Activated CD8-positive, alpha-beta memory T cell treated with anti-CD3 and anti-CD28 coated beads, Interleukin-2, amount 50 U/mL, for 24 hours (primary cell): ENCODE measurements around the gene TMEM248.
"Not testable (repeated sequence)": the region's sequence is repeated elsewhere in the genome, so short reads cannot be mapped to it uniquely, and the experiment has no call there.

ENCODE experiments used
- DNase-seq: peaks from one replicate; pipeline ENCODE4 v3.0.0-alpha.2; 2020; ENCODE audit errors: extremely low read depth

Gene TMEM248

DNA sequence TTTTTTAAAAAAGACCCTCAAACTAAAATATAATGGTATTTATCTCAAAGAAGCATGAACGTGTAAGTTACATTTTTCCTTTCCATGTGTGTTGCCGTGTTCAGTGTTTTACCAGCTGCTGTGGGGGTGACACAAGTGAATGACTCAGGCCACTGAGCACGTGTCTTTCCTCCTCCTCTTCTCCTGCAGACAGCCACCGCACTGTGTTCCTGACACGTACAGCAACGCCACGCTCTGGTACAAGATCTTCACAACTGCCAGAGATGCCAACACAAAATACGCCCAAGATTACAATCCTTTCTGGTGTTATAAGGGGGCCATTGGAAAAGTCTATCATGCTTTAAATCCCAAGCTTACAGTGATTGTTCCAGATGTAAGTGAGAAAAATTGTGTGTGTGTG is 29.7 kb downstream of the TMEM248 start:
- DNase-seq: no peak

DNA sequence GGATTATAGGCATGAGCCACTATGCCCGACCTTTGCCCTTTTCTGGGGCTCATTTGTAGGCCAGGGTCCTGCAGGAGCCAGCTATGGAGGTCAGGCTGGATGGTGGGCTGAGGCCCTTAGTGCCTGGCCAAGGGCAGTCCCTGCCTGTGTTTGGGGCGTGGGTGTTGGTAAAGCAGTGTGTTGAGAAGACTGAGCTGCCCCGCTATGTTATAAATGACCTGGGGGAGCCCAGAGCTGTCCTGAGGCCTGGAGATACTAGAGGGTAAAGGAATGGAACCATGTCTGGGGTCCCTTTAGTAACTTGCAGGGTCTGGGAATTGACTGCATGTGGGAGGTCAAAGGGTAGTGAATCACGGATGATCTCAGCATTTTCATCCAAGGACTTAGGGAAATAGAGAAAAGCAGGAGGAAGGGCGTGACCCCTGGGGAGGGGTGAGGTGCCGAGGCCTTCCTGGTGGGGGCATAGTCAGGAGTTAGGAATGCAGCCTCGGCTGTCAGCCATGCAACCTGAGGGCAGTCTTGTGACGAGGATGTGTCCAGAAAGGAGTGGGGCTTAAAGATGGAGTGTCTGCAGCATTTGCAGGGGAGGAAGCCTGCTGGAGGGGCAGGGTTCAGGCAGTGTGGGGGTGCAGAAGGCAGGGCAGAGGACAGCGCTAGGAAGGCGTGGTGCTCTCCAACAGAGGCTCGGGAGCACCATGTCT is 31.5 kb downstream of the TMEM248 start:
- DNase-seq: no peak

DNA sequence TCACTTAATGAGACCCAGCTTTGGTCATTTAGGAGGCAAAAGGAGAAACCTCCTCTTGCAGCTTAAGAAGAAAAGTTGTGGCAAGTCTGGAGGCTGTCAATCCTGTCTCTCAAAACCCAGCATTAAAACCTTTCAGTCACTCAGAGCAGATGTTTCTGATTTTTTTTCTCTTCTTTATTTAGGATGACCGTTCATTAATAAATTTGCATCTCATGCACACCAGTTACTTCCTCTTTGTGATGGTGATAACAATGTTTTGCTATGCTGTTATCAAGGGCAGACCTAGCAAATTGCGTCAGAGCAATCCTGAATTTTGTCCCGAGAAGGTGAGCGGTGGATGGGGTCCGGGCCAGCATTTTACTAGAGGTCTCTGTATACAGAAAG is 32.0 kb downstream of the TMEM248 start:
- DNase-seq: no peak

GRCh38 chr7:66957595-66958290 is 36.7 kb downstream of the TMEM248 start:
- no peak for DNase-seq

DNA sequence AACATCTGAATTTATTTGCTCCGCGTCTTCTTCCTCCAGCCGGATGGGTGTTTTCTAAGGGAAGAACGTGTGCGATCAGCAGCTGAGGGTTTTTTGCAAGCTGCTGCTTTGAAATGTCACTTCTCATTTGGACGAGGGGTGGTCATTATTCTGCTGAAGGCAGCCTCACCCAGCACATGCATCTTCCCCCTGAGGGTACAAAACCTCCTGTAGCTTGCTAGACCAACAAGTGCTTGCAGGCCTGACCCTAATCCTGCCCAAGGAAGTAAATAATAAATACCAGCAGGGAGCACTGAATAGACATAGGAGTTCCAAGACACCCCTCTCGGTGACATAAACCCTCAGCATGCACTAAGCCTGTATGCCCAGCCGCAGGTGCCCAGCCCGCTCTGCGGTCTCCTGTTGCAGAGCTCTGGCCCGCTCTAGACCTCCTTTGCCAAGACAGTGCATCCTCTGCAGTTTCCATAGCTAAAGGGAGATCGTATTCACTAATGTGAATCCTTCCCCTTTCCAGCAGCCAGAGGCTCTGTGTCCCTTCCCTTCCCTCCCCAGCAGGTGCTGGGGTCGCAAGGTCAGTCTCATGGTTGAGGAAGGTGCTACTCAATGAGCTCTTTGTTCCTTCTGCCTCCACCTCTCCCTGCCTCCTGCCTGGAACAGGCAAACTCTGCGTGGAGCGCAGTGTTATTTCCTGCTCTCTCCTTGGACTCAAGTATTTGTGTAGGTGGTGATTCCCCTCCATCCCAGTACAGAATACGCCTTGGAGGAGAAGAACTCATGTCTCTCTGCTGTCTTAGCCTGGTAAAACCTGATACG is 37.7 kb downstream of the TMEM248 start:
- no peak for DNase-seq

DNA sequence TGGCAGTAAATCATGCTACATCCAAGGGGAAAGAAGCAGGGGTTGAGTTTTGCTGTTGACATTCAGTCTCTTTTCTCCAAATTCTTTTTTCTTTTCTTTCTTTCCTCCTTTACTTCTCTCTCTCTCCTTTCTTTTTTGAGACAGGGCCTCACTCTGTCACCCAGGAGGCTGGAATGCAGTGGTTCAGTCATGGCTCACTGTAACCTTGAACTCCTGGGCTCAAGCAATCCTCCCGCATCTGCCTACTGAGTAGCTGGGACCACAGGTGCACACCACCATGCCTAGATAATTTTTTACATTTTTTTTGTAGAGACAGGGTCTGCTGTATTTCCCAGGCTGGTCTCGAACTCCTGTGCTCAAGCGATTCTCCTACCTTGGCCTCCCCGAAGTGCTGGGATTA is 39.2 kb downstream of the TMEM248 start:
- DNase-seq: no peak

DNA sequence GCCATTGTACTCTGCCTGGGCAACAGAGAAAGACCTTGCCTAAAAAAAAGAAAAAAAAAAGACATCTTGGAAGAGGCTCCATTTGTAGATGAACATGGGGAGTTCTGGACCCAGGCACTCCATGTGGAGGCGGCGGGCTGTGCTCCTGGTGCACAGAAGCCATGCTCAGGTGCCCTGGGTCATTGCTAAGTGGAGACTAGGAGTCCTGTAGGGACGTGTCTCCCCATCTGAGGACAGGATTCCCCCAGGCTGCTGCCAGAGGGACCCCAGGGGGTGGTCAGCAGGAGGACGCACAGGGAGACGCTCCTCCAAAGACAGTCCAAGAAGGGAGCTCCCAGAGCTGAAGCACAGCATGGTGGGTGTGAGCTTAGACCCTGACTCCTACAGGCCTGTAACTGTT is 40.1 kb downstream of the TMEM248 start:
- no peak for DNase-seq

DNA sequence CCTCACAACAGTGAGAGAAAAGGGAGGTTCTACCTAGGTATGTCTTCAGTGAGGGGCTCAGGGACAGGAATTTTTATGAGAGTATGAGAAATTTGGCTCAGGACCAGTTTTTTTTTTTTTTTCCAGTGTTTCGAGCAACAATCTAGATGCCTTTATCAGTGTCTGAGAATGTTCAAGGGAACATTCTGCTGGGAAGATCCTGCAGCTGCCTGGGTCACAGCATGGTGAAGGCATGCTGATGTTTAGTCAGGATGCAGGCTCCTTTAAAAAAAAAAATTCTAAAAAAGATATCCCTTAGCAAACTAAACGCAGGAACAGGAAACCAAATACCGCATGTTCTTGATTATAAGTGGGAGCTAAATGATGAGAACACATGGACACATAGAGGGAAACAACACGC is 43.4 kb downstream of the TMEM248 start:
- DNase-seq: no peak

DNA sequence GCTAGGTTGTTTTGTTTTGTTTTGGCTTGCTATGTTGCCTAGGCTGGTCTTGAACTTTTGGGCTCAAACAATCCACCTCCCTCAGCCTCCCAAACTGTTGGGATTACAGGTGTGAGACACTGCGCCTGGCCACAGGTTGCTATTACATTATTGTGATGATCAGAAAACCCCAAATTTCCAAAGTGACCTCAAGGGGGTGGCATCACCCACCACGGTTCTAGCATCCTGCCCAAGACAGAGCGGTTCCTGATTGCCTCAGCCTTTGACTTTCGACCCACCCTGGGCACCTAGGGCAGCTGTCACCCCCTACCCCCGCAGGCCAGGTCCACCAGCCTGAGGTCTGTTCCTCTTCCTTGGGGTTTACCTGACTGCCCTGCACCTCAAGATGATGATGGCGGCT is 46.0 kb downstream of the TMEM248 start:
- DNase-seq: no peak

- DNase-seq: not testable (repeated sequence)
Observed at GRCh38 chr7:66969001-66969400, 48.0 kb downstream of the TMEM248 start.

DNA sequence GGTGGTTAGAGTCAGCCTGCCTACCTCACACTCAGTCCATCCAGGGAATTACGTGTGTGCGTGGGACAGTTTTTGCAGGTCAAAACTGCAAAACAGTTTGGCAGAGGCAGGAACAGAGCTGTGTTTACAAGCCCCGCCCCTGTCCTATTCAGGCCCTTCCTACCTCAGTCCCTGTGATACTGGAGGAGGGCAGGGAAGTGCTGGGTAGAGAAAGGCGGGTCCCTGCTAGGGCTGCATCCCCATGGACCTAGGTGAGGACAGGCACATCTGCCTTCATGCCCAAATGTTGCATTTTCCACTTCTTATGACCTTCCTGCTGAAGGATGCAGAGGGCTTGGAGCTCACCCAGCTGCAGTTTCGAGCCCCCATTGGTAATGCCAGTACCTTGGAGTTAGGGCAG is 49.3 kb downstream of the TMEM248 start:
- no peak for DNase-seq

GRCh38 chr7:66974986-66975590 is 54.1 kb downstream of the TMEM248 start:
- no peak for DNase-seq

GRCh38 chr7:66978312-66978711 is 57.3 kb downstream of the TMEM248 start:
- DNase-seq: not testable (repeated sequence)

DNA sequence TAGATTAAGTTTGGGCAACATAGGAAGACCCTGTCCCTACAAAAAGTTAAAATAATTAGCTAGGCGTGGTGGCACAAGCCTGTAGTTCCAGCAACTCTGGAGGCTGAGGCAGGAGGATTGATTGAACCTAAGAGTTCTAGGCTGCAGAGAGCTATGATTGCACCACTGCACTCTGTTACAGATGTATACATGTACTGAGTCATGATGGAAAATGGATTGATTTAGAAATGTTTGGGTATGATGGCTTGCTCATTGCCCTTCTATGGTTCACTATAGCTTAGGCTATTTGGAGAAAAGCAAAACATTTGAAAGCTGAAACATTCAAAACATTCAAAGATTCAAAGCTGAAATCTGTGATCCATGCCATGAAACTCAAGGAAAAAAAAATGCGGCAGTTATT is 58.0 kb downstream of the TMEM248 start:
- not testable (repeated sequence) for DNase-seq

DNA sequence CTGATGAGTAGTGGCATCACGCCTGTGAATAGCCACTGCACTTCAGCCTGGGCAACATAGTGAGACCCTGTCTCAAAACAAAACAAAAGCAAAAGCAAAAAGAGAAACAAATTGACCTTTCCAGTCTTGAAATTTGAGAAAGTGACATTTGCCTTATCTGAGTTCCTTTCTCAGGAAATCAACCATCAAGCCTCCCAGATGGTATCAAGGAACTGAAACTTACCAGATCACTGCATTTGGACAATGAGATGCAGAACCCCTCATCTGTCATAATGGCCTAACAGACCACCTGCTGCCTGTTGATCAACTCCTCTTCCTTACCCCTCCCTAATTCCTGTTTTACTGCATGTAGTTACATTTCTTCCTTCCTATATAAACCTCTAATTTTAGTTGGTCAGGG is 59.3 kb downstream of the TMEM248 start:
- DNase-seq: not testable (repeated sequence)

- DNase-seq: not testable (repeated sequence)
Observed at GRCh38 chr7:66989552-66989951, 68.5 kb downstream of the TMEM248 start.

- not testable (repeated sequence) for DNase-seq
Observed at GRCh38 chr7:66994051-66994450, 73.0 kb downstream of the TMEM248 start.

DNA sequence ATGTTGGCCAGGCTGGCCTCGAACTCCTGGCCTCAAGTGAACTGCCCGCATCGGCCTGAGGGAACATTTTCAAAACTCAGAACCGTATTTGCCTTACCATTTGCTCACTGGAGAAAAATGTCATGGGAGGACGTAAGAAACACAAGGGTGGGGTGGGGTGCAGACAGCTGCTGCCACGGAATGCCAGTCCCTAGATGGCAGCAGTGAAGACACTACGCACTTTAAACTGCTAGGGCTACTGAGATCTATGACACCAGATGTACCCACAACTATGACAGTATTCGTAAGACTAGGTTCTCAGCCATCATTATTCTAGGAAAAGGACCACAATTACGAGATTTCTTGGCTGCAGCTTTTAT is 73.6 kb downstream of the TMEM248 start:
- peak; percentile 10 for DNase-seq

- DNase-seq: peak; percentile 83
Observed at GRCh38 chr7:66995050-66995776, 74.2 kb downstream of the TMEM248 start, which contains the start of gene SBDS. TSS of gene SBDS (minus strand) at chr7:66995586. CDS start at chr7:66995417, 169 bp downstream.

GRCh38 chr7:66996444-66997191 is 75.6 kb downstream of the TMEM248 start, which contains the start of gene TYW1:
TSS of gene TYW1 (plus strand) at chr7:66996833. CDS start at chr7:66996979, 146 bp downstream.
- DNase-seq: peak; percentile 99
